Spleen (tissue), 11 donors: Measurements from ENCODE around the gene MYO3B. TPM values are rescaled to one million over a fixed set of nuclear protein-coding genes. Genes with fewer than 3 reads are reported as not detected.

Experiments
- DNase-seq: peaks from one replicate; pipeline ENCODE4 v3.0.0-alpha.2; 2020
- H3K27ac ChIP-seq, 8 donors: fragments of 200-600 bp; sonication (generic) in 7 of 8; 1 replicate in 4 of 8; 2 replicates in 4 of 8; pipeline versions ENCODE4 v1.5.0 to v1.8.0; 2016 to 2021; ENCODE audit warnings: inconsistent platforms in 4 of 8, mild to moderate bottlenecking in 4 of 8, moderate library complexity in 1 of 8
- H3K27me3 ChIP-seq, 7 donors: fragments of 200-600 bp; sonication (generic) in 6 of 7; replicated peaks in 1 of 7; 1 replicate in 4 of 7; 2 replicates in 3 of 7; pipeline versions ENCODE4 v1.5.0 to v1.8.0; 2016 to 2021; ENCODE audit warnings: inconsistent platforms in 3 of 7, mild to moderate bottlenecking in 1 of 7
- H3K36me3 ChIP-seq, 6 donors: fragments of 200-600 bp; sonication (generic) in 5 of 6; 1 replicate in 4 of 6; 2 replicates in 2 of 6; pipeline versions ENCODE4 v1.5.0 to v1.8.0; 2016 to 2021; ENCODE audit warnings: inconsistent platforms in 2 of 6
- H3K4me1 ChIP-seq, 6 donors: fragments of 200-600 bp; sonication (generic) in 5 of 6; 1 replicate in 3 of 6; 2 replicates in 3 of 6; pipeline versions ENCODE4 v1.5.0 to v1.8.0; 2016 to 2021; ENCODE audit warnings: inconsistent platforms in 3 of 6
- H3K4me3 ChIP-seq, 8 donors: fragments of 200-600 bp; sonication (generic) in 7 of 8; 1 replicate in 4 of 8; 2 replicates in 4 of 8; pipeline versions ENCODE4 v1.5.0 to v1.8.0; 2016 to 2021; ENCODE audit warnings: inconsistent platforms in 4 of 8, mild to moderate bottlenecking in 4 of 8, moderate library complexity in 2 of 8
- H3K9me3 ChIP-seq, 8 donors: fragments of 200-600 bp; sonication (generic) in 7 of 8; 1 replicate in 4 of 8; 2 replicates in 4 of 8; pipeline versions ENCODE4 v1.5.0 to v1.8.0; 2016 to 2021; ENCODE audit warnings: inconsistent platforms in 4 of 8
- CTCF ChIP-seq, 11 experiments: fragments of 200-600 bp in 7 of 11; fragments of 450-650 bp in 4 of 11; sonication (generic) in 4 of 11; IDR thresholded peaks in 8 of 11; conservative IDR thresholded peaks in 3 of 11; 1 replicate in 7 of 11; 2 replicates in 4 of 11; pipeline versions ENCODE4 v1.4.0 to v1.8.0; 2016 to 2021; ENCODE audit warnings: antibody characterized with exemption in 11 of 11, inconsistent platforms in 4 of 11, mild to moderate bottlenecking in 1 of 11
- POLR2A ChIP-seq, 3 donors: fragments of 450-650 bp; IDR thresholded peaks; one replicate each; pipeline ENCODE4 v1.5.1; 2017; ENCODE audit warnings: antibody characterized with exemption in 3 of 3, mild to moderate bottlenecking in 1 of 3
- POLR2AphosphoS5 ChIP-seq, 3 donors: sonication (generic); formaldehyde crosslinking; IDR thresholded peaks; one replicate each; pipeline ENCODE4 v1.5.1; 2017; ENCODE audit warnings: antibody characterized with exemption in 3 of 3
- WGBS, 5 donors: extraction: QIAGEN DNeasy Blood & Tissue Kit in 3 of 5; methylation state at CpG; one replicate each; pipeline versions ENCODE4 v1.1.5 to v1.1.7; 2013 to 2018; 5-methylcytosine and 5-hydroxymethylcytosine counted together
- intact Hi-C: fragments of 100-400 bp; cut with DNase I; formaldehyde crosslinking; loops from one replicate; pipeline ENCODE4 v1.15.0; 2023; ENCODE audit warnings: low total_unique reads
- polyA plus RNA-seq, 3 donors: library from polyadenylated mRNA; stranded (reverse); fragments of 200-250 nt; gene quantifications; one replicate each; pipeline ENCODE4 v1.2.1, GENCODE V29; 2013
- total RNA-seq, 7 donors: library from RNA; depleted of rRNA in 3 of 7; stranded (reverse); fragments of >200 nt in 3 of 7; fragmentation: NEBNext Ultra II Directional in 4 of 7; extraction: Animal tissue kit (Norgen Biotek cat#: 25700) in 4 of 7; gene quantifications; one replicate each; pipeline versions ENCODE4 v1.1.0 to v1.2.1, GENCODE V29; 2016 to 2021
- donor health status: healthy with polysubstance abuse.
- donor health status: DM: no; HTN: no; CAD: no; lungs with moderate emphysema.
- donor health status: DM: no; HTN: no; CAD: no.
- donor health status: Bipolar disorder and iron deficiency.
- donor health status: healthy.
- donor health status: DM: no; HTN: no; CAD: no.
- donor health status: DM: yes; HTN: yes; CAD: no.

MYO3B gene
- total and polyA plus RNA-seq, 10 donors, result 0.03 to 2.0 (median 0.58) TPM; not detected in 4

- Histone ChIP-seq H3K36me3 (no peaks in the 10 kb centered on the region), H3K27me3 (no peaks in the 10 kb centered on the region), H3K27ac (no peak overlapping the region), H3K4me3 (no peak overlapping the region), H3K9me3 (no peaks in the 10 kb centered on the region), H3K4me1 (no peaks in the 10 kb centered on the region)
- 88 to 99% (median 96%) methylated on average over 4 of the region's 4 CpGs for WGBS, 5 donors
- intact Hi-C loops, result no loop called here
- no peak for DNase-seq
- TF ChIP-seq CTCF (IDR thresholded peaks at IDR 0.05 in 8 of 11, conservative IDR thresholded peaks at IDR 0.05 in 3 of 11), result no peak
Observed at GRCh38 chr2:170162271-170162632, 15.7 kb upstream of the MYO3B start.

GRCh38 chr2:170163411-170164065 lies 14.4 kb upstream of the MYO3B start:
- Histone ChIP-seq H3K27ac (no peak overlapping the region), H3K27me3 (no peaks in the 10 kb centered on the region), H3K4me1 (no peaks in the 10 kb centered on the region), H3K36me3 (no peaks in the 10 kb centered on the region), H3K4me3 (no peak overlapping the region), H3K9me3 (no peaks in the 10 kb centered on the region)
- WGBS, 5 donors, result 75 to 92% (median 78%) methylated on average over 6 of the region's 6 CpGs
- intact Hi-C loops, result no loop called here
- TF ChIP-seq POLR2AphosphoS5 (IDR thresholded peaks at IDR 0.05) (no peak), CTCF (IDR thresholded peaks at IDR 0.05 in 8 of 11, conservative IDR thresholded peaks at IDR 0.05 in 3 of 11) (no peak), POLR2A (IDR thresholded peaks at IDR 0.05) (no peak)
- DNase-seq, result no peak

GRCh38 chr2:170165129-170165528 lies 12.8 kb upstream of the MYO3B start:
- Histone ChIP-seq H3K4me1 (no peaks in the 10 kb centered on the region), H3K4me3 (no peak overlapping the region), H3K27ac (no peak overlapping the region), H3K9me3 (no peaks in the 10 kb centered on the region), H3K36me3 (no peaks in the 10 kb centered on the region), H3K27me3 (no peaks in the 10 kb centered on the region)
- TF ChIP-seq CTCF (IDR thresholded peaks at IDR 0.05 in 8 of 11, conservative IDR thresholded peaks at IDR 0.05 in 3 of 11) (no peak), POLR2A (IDR thresholded peaks at IDR 0.05) (no peak), POLR2AphosphoS5 (IDR thresholded peaks at IDR 0.05) (no peak)
- DNase-seq, result no peak
- intact Hi-C loops, result no loop called here
- WGBS, 5 donors, result 72 to 80% (median 77%) methylated on average over 2 of the region's 2 CpGs

- no peaks in the 10 kb centered on the region for H3K36me3 ChIP-seq
- TF ChIP-seq POLR2AphosphoS5 (IDR thresholded peaks at IDR 0.05) (no peak), CTCF (IDR thresholded peaks at IDR 0.05 in 8 of 11, conservative IDR thresholded peaks at IDR 0.05 in 3 of 11) (no peak), POLR2A (IDR thresholded peaks at IDR 0.05) (no peak)
- intact Hi-C loops, result no loop called here
- H3K27ac ChIP-seq, result no peak overlapping the region
- 92 to 97% (median 95%) methylated on average over 1 of the region's 1 CpG for WGBS, 5 donors
- H3K4me1 ChIP-seq, result no peaks in the 10 kb centered on the region
- H3K9me3 ChIP-seq, result no peaks in the 10 kb centered on the region
- no peaks in the 10 kb centered on the region for H3K27me3 ChIP-seq
- no peak overlapping the region for H3K4me3 ChIP-seq
- DNase-seq, result no peak
Observed at GRCh38 chr2:170166735-170167134, 11.2 kb upstream of the MYO3B start.
